ENCODE results near the gene PPIL6. TPM values are rescaled to one million over a fixed set of nuclear protein-coding genes. Genes with fewer than 3 reads are reported as not detected.
A peak's percentile ranks its signal among the peaks of the same experiment; 100 is the strongest.

The PPIL6 gene
- 10 to 100 TPM in 1 of 4 donors, 1 to 10 TPM in 2, under 1 TPM in 1; 0.59 to 18.0 (median 4.6) TPM for total RNA-seq

- intact Hi-C loops (cut with DNase I; ENCODE audit: low total_unique reads), result no loop called here
- H3K4me1 ChIP-seq, result no peaks in the 10 kb centered on the region
- peak within 1 kb of the TSS; percentile 68 to 90 for H3K4me3 ChIP-seq
- no peaks in the 10 kb centered on the region for H3K27me3 ChIP-seq
- TF ChIP-seq POLR2A (IDR thresholded peaks at IDR 0.05) (peak; percentile 32 to 72), CTCF (IDR thresholded peaks at IDR 0.05) (peak; percentile 8 to 52 (median 38))
- H3K27ac ChIP-seq, result peak within 1 kb of the TSS; percentile 78 to 91
- peak; percentile 87 to 94 for DNase-seq
- no peaks in the 10 kb centered on the region for H3K9me3 ChIP-seq
- no peaks in the 10 kb centered on the region for H3K36me3 ChIP-seq
Measured at GRCh38 chr6:109440331-109441068, at the start of gene PPIL6, which contains the start of gene SMPD2. PPIL6 (minus strand) TSS chr6:109440628; CDS start chr6:109440590, 38 bp downstream. SMPD2 (plus strand) TSS chr6:109440724; CDS start chr6:109441122, 398 bp downstream.

GRCh38 chr6:109488001-109488400, 47.6 kb upstream of the PPIL6 start:
- TF ChIP-seq CTCF (IDR thresholded peaks at IDR 0.05), result no peak
- TF ChIP-seq POLR2A (IDR thresholded peaks at IDR 0.05), result no peak
- Histone ChIP-seq H3K4me1 (no peaks in the 10 kb centered on the region), H3K27ac (no peak overlapping the region), H3K9me3 (no peaks in the 10 kb centered on the region), H3K4me3 (no peak overlapping the region), H3K27me3 (no peaks in the 10 kb centered on the region), H3K36me3 (no peaks in the 10 kb centered on the region)
- intact Hi-C loops (cut with DNase I; ENCODE audit: low total_unique reads), result no loop called here
- DNase-seq, result no peak

- Histone ChIP-seq H3K4me3 (no peak overlapping the region), H3K27ac (no peak overlapping the region), H3K4me1 (peaks cover 0 to 7% of the 10 kb centered on the region in 2 donors), H3K36me3 (no peaks in the 10 kb centered on the region), H3K27me3 (no peaks in the 10 kb centered on the region), H3K9me3 (no peaks in the 10 kb centered on the region)
- intact Hi-C loops (cut with DNase I; ENCODE audit: low total_unique reads), result no loop called here
- TF ChIP-seq POLR2A (IDR thresholded peaks at IDR 0.05) (no peak), CTCF (IDR thresholded peaks at IDR 0.05) (no peak)
- DNase-seq, result no peak
Measured at GRCh38 chr6:109486068-109486467, 45.6 kb upstream of the PPIL6 start.

GRCh38 chr6:109485266-109485935, 45.0 kb upstream of the PPIL6 start:
- no peaks in the 10 kb centered on the region for H3K27me3 ChIP-seq
- no peak for TF ChIP-seq POLR2A (IDR thresholded peaks at IDR 0.05)
- no peak for TF ChIP-seq CTCF (IDR thresholded peaks at IDR 0.05)
- H3K27ac ChIP-seq, result no peak overlapping the region
- intact Hi-C loops (cut with DNase I; ENCODE audit: low total_unique reads), result no loop called here
- H3K4me1 ChIP-seq, result peaks cover 0 to 9% of the 10 kb centered on the region in 2 donors
- DNase-seq, result no peak
- no peak overlapping the region for H3K4me3 ChIP-seq
- no peaks in the 10 kb centered on the region for H3K36me3 ChIP-seq
- H3K9me3 ChIP-seq, result no peaks in the 10 kb centered on the region

GRCh38 chr6:109484122-109484521, 43.7 kb upstream of the PPIL6 start:
- Histone ChIP-seq H3K9me3 (no peaks in the 10 kb centered on the region), H3K27me3 (no peaks in the 10 kb centered on the region), H3K4me1 (peaks cover 0 to 9% of the 10 kb centered on the region in 2 donors), H3K27ac (peak overlapping the region; percentile 66 to 89), H3K4me3 (peak overlapping the region; percentile 39 to 100), H3K36me3 (no peaks in the 10 kb centered on the region)
- intact Hi-C loops (cut with DNase I; ENCODE audit: low total_unique reads), result no loop called here
- DNase-seq, result no peak
- TF ChIP-seq CTCF (IDR thresholded peaks at IDR 0.05) (no peak), POLR2A (IDR thresholded peaks at IDR 0.05) (no peak)
